ENCODE data around the gene LZTS2. TPM values are rescaled to one million over a fixed set of nuclear protein-coding genes. Genes with fewer than 3 reads are reported as not detected.

Gene LZTS2
- total and polyA plus RNA-seq, 9 donors: 35.6 to 72.0 (median 62.9) TPM

GRCh38 chr10:100997360-100998182 lies 2.0 kb upstream of the LZTS2 start:
- peaks cover 52% of the 10 kb centered on the region for H3K4me1 ChIP-seq (ENCODE audit: control insufficient read depth, insufficient read depth, low read length)
- H3K4me3 ChIP-seq (ENCODE audit: low read length): peak overlapping the region; percentile 77
- peaks cover 24% of the 10 kb centered on the region for H3K36me3 ChIP-seq (ENCODE audit: control insufficient read depth, insufficient read depth, low read length)
- WGBS (ENCODE audit: insufficient coverage): under 1% methylated on average over 63 of the region's 66 CpGs
- no peaks in the 10 kb centered on the region for H3K27me3 ChIP-seq (ENCODE audit: control insufficient read depth, insufficient read depth, low read length)
- DNase-seq: peak; percentile 59
- no peaks in the 10 kb centered on the region for H3K9me3 ChIP-seq (replicated peaks; ENCODE audit: control insufficient read depth, low read depth, low read length)
- peak overlapping the region; percentile 99 for H3K27ac ChIP-seq (ENCODE audit: low read length)

DNA sequence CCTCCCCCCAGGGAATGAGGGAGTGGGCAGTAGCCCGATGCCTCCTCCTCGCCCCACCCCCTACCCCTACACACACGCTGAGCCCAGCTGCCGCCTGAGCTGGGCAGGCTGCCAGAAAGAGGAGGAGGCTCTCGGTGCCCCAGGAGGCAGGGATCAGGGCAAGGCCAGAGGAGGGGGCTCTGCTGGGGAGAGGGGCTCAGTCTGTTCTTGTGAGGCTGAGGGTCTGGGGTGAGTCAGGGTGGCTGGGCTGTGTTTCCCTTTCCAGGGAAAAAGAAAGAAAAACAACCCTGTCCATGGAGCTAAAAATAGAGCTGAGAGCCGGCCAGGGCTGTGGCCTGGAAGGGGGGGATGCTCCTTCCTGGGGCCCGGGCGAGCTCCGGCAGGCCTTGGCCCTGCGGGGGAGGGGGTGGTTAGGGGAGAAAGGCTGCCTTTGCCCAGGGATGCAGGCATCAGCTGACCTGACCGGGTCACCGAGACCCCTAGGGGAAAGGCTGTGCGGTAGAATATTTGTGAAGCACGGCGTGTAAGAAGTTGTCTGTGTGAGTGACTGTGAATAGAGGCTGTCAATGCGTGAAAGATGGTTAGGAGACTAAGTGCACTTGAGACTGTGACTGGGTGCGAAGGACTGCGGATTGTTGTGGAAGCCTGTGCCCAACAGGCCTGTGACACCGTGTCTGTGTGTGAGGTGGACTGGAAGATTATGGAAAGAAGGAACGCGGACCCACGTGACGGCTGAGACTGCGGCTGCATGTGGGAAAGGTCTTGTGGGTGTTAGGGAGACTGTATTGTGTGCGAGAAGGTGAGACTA lies 1.2 kb upstream of the LZTS2 start:
- Histone ChIP-seq H3K9me3 (replicated peaks; ENCODE audit: control insufficient read depth, low read depth, low read length) (no peaks in the 10 kb centered on the region), H3K36me3 (ENCODE audit: control insufficient read depth, insufficient read depth, low read length) (peaks cover 26% of the 10 kb centered on the region), H3K4me1 (ENCODE audit: control insufficient read depth, insufficient read depth, low read length) (peaks cover 59% of the 10 kb centered on the region), H3K27ac (ENCODE audit: low read length) (peak overlapping the region; percentile 99), H3K27me3 (ENCODE audit: control insufficient read depth, insufficient read depth, low read length) (no peaks in the 10 kb centered on the region), H3K4me3 (ENCODE audit: low read length) (peak overlapping the region; percentile 77)
- WGBS (ENCODE audit: insufficient coverage): 6% methylated on average over 20 of the region's 25 CpGs
- peak; percentile 95 for DNase-seq

DNA sequence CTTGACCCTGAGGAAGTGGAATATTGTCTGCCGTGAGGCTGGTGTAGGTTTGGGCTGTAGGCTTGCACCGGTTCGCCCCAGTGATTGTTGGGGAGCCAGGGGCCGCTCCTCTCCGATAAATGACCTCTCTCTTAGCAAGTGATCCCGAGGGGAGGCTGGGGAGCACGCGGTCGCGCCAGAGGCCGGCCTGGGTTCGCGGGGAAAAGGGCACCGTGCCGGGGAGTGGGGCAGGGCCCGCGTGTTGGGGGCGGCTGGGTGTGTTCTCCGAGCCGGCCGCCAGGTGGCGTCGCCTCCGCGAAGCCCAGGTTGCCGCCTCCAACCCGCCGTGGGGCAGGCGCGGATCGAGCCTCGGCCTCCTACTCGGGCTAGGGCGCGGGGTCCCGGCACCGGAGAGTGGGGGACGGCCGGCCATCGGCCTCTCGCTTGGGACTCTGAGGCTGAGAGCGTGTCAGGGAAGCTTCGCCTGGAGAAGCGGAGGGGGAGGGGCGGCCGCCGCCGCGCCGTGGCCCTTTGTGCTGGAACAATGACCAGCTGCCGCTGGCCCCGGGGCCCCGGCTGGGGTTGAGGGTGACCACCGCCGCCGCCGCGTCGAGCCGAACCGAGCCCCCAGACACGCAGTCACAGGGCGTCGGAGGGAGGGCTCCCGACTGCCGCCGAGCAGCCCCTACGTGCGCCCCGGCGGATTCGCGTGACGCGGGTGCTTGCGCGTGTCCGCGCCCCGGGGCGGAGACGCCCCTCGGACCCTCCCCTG lies 442 bp upstream of the LZTS2 start:
- peaks cover 27% of the 10 kb centered on the region for H3K36me3 ChIP-seq (ENCODE audit: control insufficient read depth, insufficient read depth, low read length)
- DNase-seq: peak; percentile 95
- under 1% methylated on average over 77 of the region's 83 CpGs for WGBS (ENCODE audit: insufficient coverage)
- no peaks in the 10 kb centered on the region for H3K27me3 ChIP-seq (ENCODE audit: control insufficient read depth, insufficient read depth, low read length)
- no peaks in the 10 kb centered on the region for H3K9me3 ChIP-seq (replicated peaks; ENCODE audit: control insufficient read depth, low read depth, low read length)
- peak overlapping the region; percentile 99 for H3K27ac ChIP-seq (ENCODE audit: low read length)
- peak overlapping the region; percentile 77 for H3K4me3 ChIP-seq (ENCODE audit: low read length)
- H3K4me1 ChIP-seq (ENCODE audit: control insufficient read depth, insufficient read depth, low read length): peaks cover 67% of the 10 kb centered on the region

DNA sequence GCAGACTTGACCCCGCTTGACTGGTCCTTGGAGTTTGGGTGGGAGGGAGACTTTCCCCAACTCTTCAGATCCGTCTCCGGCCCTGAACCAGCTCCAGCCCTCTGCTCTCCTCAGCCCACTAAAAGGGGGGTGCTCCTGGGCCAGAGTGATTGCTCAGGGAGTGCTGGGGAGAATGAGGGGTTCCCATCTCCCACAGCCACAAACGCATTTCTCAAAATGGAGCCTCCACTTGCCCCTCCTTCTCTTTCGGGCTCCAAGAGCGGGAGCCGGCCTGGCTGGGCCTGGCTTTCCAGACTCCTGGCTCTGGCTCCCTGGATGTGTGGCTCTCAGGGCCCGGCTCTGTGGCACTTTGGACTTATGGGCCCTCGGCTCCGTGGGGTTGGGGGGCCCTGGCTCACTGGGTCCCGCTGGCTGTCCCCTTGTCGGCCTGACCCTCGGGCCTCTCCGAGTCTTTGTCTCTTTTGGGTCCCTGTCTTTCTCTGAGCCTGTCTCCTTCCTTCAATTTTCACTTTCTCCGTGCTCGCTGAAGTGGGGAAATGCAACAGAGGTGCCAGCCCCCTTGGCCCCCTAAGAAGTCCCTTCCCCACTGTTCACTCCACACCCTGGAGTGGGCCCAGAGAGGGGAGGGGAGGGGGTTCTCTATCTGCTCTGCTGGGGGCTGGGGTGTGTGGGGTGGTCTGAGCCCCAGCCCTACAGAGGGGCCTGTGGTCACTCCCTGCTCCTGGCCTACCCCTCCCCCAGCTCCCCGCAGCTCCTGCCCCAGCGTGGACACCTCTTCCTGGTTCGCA lies 713 bp downstream of the LZTS2 start:
- DNase-seq: peak; percentile 66
- Histone ChIP-seq H3K4me1 (ENCODE audit: control insufficient read depth, insufficient read depth, low read length) (peaks cover 70% of the 10 kb centered on the region), H3K9me3 (replicated peaks; ENCODE audit: control insufficient read depth, low read depth, low read length) (no peaks in the 10 kb centered on the region), H3K27me3 (ENCODE audit: control insufficient read depth, insufficient read depth, low read length) (no peaks in the 10 kb centered on the region), H3K36me3 (ENCODE audit: control insufficient read depth, insufficient read depth, low read length) (peaks cover 33% of the 10 kb centered on the region), H3K27ac (ENCODE audit: low read length) (peak overlapping the region; percentile 98), H3K4me3 (ENCODE audit: low read length) (peak overlapping the region; percentile 67)
- 1% methylated on average over 7 of the region's 19 CpGs for WGBS (ENCODE audit: insufficient coverage)

DNA sequence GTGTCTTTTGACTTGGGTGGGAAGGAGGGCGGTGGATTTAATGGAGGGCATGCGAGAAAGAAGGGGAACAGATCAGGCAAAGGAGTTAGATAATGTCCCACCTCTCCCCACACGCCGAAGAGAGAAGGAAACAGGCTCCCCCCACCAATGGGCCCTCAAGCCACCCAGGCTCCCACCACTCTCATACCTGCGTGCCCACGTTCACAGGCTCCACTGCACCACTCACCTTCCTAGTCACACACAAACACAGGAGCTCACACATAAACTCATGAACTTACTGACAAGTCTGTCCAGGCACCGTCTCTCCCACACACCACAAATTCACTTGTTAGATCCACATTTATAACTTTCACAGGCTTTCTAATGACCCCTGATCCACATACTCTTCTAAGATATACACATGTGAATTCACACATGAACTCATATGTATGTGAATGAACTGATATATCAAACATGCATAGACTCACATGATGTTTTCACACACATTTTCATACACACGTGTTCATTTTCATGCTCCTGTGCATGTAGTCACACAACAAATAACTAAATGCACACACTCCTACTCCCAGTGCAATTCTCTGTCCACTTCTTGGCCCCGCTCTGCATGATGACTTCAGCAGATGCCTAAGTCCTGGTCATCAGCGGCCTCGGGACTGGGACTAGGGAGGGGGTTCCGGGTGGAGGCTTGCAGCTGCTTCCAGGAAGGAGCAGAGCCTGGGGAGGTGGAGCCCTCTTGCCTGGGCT lies 1.5 kb downstream of the LZTS2 start:
- H3K27me3 ChIP-seq (ENCODE audit: control insufficient read depth, insufficient read depth, low read length): no peaks in the 10 kb centered on the region
- peak overlapping the region; percentile 98 for H3K27ac ChIP-seq (ENCODE audit: low read length)
- peaks cover 40% of the 10 kb centered on the region for H3K36me3 ChIP-seq (ENCODE audit: control insufficient read depth, insufficient read depth, low read length)
- peak overlapping the region; percentile 67 for H3K4me3 ChIP-seq (ENCODE audit: low read length)
- peak; percentile 98 for DNase-seq
- H3K4me1 ChIP-seq (ENCODE audit: control insufficient read depth, insufficient read depth, low read length): peaks cover 77% of the 10 kb centered on the region
- H3K9me3 ChIP-seq (replicated peaks; ENCODE audit: control insufficient read depth, low read depth, low read length): no peaks in the 10 kb centered on the region
- 9% methylated on average over 8 of the region's 12 CpGs for WGBS (ENCODE audit: insufficient coverage)

DNA sequence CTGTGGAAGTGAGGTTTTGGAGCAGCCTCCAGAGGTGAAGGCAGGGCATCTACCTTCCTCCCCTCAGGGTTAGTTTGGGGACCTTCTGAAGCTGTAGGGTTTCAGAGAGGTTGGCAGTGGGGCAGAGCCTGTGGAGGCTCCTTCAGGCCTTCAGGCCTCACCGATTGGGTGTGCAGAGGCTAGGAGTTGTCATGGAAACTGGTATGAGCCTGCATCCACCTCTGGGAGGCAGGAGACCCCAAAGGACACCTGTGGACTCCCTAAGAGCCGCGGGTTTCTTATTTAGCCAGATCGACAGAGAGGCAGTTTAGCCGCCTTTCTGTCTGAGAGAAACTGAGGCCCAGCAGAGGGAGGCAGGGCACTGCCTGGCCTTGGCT lies 2.0 kb downstream of the LZTS2 start:
- H3K4me1 ChIP-seq (ENCODE audit: control insufficient read depth, insufficient read depth, low read length): peaks cover 78% of the 10 kb centered on the region
- DNase-seq: no peak
- H3K9me3 ChIP-seq (replicated peaks; ENCODE audit: control insufficient read depth, low read depth, low read length): no peaks in the 10 kb centered on the region
- 21% methylated on average over 4 of the region's 5 CpGs for WGBS (ENCODE audit: insufficient coverage)
- H3K4me3 ChIP-seq (ENCODE audit: low read length): peak overlapping the region; percentile 67
- H3K27ac ChIP-seq (ENCODE audit: low read length): peak overlapping the region; percentile 98
- H3K27me3 ChIP-seq (ENCODE audit: control insufficient read depth, insufficient read depth, low read length): no peaks in the 10 kb centered on the region
- H3K36me3 ChIP-seq (ENCODE audit: control insufficient read depth, insufficient read depth, low read length): peaks cover 46% of the 10 kb centered on the region

DNA sequence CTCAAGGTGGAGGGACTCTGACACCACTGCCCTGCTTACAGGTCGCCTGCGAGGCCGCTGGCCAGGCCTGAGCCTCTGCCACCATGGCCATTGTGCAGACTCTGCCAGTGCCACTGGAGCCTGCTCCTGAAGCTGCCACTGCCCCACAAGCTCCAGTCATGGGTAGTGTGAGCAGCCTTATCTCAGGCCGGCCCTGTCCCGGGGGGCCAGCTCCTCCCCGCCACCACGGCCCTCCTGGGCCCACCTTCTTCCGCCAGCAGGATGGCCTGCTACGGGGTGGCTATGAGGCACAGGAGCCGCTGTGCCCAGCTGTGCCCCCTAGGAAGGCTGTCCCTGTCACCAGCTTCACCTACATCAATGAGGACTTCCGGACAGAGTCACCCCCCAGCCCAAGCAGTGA lies 2.8 kb downstream of the LZTS2 start:
- H3K4me1 ChIP-seq (ENCODE audit: control insufficient read depth, insufficient read depth, low read length): peaks cover 79% of the 10 kb centered on the region
- H3K27ac ChIP-seq (ENCODE audit: low read length): peak overlapping the region; percentile 98
- DNase-seq: no peak
- 84% methylated on average over 9 of the region's 11 CpGs for WGBS (ENCODE audit: insufficient coverage)
- no peak overlapping the region for H3K4me3 ChIP-seq (ENCODE audit: low read length)
- H3K9me3 ChIP-seq (replicated peaks; ENCODE audit: control insufficient read depth, low read depth, low read length): no peaks in the 10 kb centered on the region
- H3K27me3 ChIP-seq (ENCODE audit: control insufficient read depth, insufficient read depth, low read length): no peaks in the 10 kb centered on the region
- peaks cover 54% of the 10 kb centered on the region for H3K36me3 ChIP-seq (ENCODE audit: control insufficient read depth, insufficient read depth, low read length)

DNA sequence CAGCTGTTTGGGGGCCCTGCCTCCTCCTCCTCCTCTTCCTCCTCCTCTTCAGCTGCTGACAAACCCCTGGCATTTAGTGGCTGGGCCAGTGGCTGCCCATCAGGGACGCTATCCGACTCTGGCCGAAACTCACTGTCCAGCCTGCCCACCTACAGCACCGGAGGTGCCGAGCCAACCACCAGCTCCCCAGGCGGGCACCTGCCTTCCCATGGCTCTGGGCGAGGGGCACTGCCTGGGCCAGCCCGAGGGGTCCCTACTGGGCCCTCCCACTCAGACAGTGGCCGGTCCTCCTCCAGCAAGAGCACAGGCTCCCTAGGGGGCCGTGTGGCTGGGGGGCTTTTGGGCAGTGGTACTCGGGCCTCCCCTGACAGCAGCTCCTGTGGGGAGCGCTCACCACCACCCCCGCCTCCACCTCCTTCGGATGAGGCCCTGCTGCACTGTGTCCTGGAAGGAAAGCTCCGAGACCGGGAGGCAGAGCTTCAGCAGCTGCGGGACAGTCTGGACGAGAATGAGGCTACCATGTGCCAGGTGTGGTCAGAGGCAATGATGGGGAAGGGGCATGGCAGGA lies 4.1 kb downstream of the LZTS2 start:
- no peak for DNase-seq
- H3K4me3 ChIP-seq (ENCODE audit: low read length): no peak overlapping the region
- H3K4me1 ChIP-seq (ENCODE audit: control insufficient read depth, insufficient read depth, low read length): peaks cover 77% of the 10 kb centered on the region
- no peaks in the 10 kb centered on the region for H3K27me3 ChIP-seq (ENCODE audit: control insufficient read depth, insufficient read depth, low read length)
- H3K9me3 ChIP-seq (replicated peaks; ENCODE audit: control insufficient read depth, low read depth, low read length): no peaks in the 10 kb centered on the region
- WGBS (ENCODE audit: insufficient coverage): 85% methylated on average over 17 of the region's 18 CpGs
- H3K36me3 ChIP-seq (ENCODE audit: control insufficient read depth, insufficient read depth, low read length): peaks cover 56% of the 10 kb centered on the region
- no peak overlapping the region for H3K27ac ChIP-seq (ENCODE audit: low read length)

GRCh38 chr10:101005361-101005760 lies 5.8 kb downstream of the LZTS2 start:
- no peak for DNase-seq
- peaks cover 79% of the 10 kb centered on the region for H3K4me1 ChIP-seq (ENCODE audit: control insufficient read depth, insufficient read depth, low read length)
- H3K4me3 ChIP-seq (ENCODE audit: low read length): no peak overlapping the region
- 84% methylated on average over 19 of the region's 23 CpGs for WGBS (ENCODE audit: insufficient coverage)
- H3K27me3 ChIP-seq (ENCODE audit: control insufficient read depth, insufficient read depth, low read length): no peaks in the 10 kb centered on the region
- no peaks in the 10 kb centered on the region for H3K9me3 ChIP-seq (replicated peaks; ENCODE audit: control insufficient read depth, low read depth, low read length)
- H3K27ac ChIP-seq (ENCODE audit: low read length): peak overlapping the region; percentile 81
- H3K36me3 ChIP-seq (ENCODE audit: control insufficient read depth, insufficient read depth, low read length): peaks cover 56% of the 10 kb centered on the region
